NCI-H2227 treated with DMSO at 0.1 percent for 48 hours (cell line): ENCODE results near the gene FGD5.

ENCODE experiments used
- DNase-seq: peaks from one replicate; lab custom pipeline; 2025; lab: John Stamatoyannopoulos, UW

Gene FGD5

DNA sequence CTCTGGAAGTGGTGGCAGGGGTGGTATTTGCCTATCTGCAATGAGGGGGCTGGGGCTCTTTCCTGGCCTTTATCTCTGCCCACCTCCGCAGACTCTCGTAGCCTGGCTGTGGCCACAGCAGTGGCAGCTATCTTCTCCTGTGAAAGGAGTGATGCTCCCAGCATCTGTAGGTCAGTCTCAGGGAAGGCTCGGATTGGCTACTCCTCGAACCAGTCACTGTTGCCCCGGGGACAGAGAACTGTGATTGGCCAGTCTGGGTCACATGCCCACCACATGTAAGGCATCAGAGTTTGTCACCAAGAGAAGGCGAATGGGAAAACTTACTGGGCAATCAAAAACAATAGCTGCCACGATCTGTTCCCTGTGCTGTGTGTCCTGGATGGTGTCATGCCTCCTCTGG, 30.1 kb upstream of the FGD5 start:
- DNase-seq, result no peak

DNA sequence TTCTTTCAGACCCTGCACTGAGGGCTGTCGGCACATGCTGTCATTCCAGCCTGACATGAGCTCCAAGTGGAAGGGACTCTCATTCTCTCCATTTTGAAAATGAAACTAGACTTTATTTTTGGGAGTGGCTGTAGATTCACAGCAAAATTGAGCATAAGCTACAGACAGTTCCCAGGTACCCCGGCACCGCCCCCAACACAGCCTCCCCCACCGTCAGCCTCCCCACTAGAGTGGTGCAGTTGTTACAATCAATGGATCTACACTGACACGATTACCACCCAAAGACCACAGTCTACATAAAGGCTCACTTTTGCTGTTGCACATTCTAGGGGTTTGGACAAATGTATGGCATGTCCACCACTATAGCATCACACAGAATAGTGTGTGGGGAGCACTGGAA, 29.5 kb upstream of the FGD5 start:
- no peak for DNase-seq

DNA sequence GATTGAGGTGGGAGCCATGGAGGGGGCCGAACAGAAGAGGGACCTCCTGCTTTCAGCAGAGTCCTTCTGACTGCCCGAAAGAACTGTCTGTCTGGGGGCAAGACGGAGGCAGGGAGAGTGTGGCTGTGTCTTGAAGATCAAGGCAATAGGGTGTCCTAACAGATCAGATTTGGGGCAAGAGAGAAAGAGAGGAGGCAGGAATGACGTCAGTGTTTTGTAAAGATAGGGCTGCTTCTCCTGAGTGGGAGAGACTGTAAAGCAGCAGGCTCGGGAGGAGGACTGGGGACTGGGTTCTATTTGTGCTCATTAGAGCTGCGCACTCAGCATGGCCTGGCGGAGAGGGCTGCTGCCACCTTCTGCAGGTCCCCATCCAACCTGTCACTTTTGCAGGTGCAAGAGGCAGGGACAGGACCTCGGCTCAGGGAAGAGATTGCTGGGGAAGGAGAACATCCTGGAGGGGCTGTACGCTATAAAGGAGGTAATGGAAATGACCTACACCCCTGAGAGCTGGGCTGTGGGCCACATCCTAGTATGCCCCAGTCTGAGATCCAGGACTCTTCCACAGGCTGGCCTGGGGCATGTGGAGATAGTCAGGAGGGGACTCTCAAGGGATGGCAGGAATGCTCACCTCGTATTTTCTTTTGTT, 29.0 kb upstream of the FGD5 start:
- DNase-seq, result no peak

DNA sequence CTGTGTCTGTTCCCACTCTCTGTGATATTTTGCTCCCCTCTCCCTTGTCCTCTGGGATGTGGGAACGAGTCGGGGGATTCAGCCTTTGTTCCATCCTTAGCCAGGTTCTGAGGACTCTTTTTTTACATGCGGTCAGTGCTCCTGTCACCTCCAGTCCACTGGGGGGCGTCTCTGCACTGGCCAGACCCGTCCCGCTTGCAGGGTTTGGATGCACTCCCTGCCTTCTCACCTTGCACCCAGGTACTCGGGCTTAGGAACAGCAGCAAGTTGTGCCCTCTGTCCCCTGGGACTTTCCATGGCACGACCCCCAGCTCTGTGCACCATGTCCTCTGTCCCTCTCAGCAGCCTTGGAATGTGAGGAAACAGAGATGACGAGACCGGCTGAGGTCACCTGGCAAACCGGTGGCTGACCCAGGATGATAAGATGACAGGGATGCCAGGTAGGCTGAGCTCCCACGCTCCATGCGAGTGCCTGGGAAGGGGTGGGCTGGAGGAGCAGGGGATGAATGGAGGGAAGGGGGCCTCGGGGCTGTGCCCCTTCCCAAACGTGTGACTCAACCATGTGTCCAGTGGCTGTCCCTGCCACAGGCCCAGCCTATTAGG, 27.3 kb upstream of the FGD5 start:
- peak; percentile 17 for DNase-seq

DNA sequence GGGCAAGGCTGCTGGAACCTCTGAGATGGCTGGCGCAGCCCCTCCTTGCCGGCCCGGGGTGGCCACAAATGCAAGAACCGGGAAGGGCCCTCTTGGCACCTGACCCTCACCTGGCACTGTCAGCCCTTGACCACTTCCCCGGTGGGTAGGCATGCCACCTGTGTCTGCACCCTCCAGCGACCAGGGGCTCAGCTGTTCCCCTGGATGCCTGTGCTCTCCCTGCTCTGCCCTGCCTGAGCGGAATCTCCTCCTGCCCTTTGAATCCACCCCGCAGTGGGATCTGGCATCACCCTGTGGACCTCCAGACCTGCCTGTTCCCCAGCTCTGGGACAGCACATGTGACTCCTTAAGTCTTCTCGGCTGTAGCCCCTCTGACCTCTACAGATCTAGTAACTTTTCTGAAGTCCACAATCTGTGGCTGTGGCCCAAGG, 26.1 kb upstream of the FGD5 start:
- DNase-seq, result no peak

DNA sequence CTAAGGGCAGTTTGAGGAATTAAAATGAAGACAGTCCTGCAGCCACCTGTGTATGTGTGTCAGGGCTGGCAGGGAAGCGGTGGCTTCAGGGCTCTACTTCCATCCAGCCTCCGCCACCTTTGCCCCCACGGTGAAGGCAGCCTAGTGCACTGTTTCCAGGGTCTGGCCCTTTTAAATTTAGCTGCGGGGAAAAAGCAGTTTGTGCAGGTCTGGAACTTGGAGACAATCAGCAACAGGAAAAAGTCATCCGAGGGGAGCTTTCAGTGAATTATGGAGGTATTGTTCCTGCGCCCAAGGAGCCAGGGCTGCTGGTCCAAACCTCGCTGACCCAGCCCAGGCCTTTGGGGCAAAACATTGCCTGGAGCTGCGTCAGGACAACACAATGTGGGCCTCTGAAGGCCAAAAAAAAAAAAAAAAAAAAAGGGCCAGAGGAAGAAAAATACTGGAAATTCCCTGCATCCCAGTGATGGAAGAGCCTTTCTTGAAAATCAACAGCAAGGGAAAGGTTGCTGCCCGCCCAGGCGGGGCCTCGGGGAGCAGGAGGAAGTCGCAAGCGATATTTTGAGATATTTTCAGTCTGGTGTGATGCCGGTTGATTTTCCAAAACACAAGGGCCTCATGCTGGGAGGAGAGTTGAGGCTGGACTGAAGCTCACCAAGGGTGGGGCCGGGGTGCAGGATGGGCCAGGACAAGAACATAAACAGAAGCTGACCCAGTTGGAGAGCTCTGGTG, 25.5 kb upstream of the FGD5 start:
- no peak for DNase-seq

DNA sequence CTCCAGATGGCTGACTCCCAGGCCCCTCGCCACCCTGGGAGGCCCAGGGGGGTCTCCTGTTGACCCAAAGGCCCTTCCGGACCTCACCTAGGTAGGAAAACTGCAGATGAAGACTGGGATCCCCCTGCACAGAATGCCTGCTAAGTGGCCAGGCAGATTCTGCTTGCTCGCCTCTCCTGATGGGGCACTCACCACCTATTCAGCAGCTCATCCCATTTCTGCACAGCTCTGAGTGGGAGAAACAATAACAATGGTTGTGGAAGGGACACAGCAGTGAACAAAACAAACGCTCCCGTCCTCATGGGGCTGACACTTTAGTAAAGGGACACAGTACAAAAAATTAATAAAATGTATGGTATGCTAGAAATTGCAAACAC, 24.9 kb upstream of the FGD5 start:
- no peak for DNase-seq

DNA sequence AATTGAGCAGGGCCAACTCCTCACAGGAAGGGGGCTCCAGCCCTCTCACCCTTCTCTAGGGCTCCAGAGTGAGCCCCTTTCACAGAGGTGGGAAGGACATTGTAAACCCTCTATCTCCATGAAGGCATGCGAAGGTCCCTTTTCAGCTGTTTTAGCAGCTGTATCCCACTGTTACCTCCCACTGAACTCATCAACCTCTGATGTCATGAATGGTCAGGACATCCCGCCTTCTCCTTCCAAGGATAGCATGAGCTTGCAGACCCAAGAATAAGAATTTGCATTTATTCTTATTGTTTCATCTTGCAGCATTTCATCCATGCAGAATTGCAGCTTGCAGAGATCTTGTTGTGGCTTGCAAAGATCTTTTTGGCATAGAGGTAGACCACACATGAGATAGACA, 24.3 kb upstream of the FGD5 start:
- no peak for DNase-seq

DNA sequence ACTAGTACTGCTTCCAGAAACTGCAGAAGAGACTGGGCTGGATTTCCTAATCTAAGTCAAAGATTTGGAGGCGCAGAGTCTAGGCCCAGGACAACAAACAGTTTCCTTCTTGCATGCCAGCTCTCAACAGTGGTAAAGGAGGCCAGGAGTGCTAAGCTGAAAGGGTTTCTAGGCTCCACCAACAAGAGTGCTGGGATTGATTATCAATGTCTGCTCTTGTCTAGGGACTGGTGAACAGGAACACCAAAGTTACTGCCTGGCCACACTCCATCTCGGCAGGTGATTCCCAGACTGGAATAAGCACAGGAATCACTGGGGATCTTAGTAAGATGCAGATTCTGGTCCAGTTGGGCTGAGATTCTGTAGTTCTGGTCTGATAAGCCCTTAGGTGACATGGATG, 22.8 kb upstream of the FGD5 start:
- DNase-seq, result no peak

DNA sequence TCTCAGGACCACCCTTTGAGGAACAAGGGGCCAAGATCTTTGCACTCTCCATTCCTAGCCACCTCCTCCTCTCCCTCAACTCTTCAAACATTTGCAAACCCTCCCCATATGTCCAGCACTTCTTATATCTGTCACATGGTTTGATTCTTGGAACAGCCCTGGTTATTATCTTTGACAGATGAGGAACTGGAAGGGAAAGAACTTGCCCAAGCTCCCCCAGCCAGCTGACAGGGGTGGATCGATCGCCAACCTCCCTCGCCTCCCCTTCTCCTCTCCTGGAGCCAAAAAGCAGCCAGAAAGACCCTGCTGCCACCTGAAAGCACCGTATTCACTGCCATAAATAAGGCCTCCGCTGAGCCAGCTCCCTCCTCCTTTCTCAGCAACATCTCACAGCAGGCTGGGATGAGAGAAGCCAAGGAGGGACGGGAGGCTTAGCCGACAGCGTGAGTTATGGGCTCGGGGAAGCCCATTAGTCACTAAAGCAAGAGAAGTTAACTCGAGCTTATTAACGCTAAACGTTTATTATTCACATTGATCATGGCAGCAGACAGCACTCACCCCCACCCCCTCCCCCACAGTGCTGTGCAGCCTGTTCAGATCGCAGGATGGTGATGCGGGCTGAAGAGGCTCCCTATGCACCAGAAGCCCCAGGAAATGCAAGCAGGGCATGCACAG, 22.2 kb upstream of the FGD5 start:
- peak; percentile 28 for DNase-seq

DNA sequence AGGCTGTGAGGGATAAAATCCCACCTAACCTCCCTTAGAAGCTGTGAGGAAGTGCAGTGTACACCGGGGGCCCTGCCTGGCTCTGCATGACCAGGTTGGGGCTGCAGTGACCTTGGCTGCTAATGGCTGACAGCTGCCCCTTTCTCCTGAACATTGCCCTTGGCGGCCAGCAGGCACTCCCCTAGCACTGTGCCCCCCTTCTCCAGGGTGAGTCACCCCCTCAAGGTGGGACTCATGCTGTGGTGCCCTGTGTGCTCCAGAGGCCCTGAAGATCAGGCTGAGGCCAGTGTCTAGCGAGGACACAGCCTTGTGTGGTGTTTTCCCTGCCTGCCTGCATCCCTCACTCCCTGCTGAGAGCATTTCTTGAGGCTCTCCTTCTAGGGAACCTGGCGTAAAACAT, 21.0 kb upstream of the FGD5 start:
- no peak for DNase-seq

DNA sequence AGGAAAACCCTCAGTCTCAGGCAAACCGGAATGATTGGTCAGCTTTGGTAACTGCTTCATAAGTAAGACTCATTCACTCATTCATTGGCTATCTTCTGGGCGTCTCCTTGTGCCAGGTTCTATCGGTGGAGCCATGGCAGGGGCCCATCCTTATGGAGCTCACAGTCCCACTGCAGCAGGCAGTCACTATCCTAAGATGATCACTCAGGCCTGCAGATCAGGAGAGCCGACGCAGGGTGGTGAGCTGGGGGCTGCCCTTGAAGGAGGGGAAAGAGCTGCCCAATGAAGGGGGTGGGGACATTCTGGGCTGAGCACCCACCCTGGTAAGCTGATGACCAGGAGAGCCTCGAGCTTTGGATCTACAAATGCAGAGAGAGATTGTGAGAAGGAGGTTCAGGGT, 20.5 kb upstream of the FGD5 start:
- DNase-seq, result no peak

DNA sequence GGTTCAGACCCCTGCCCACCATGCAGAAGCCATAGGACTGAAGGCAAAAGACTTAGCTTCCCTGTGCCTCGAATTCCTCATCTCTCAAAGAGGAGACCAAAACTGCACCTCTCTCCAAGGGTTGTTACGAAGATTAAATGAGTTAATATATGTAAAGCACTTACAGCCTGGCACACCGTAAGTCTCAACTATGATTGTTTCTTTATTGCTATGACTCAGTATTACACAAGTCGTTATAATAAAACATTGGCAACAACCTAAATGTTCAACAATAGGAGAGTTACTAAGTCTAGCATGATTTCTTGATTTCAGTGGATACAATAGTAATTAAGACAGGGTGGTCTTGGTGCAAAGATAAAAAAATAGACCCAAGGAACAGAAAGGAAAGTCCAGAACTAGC, 19.6 kb upstream of the FGD5 start:
- DNase-seq, result no peak

DNA sequence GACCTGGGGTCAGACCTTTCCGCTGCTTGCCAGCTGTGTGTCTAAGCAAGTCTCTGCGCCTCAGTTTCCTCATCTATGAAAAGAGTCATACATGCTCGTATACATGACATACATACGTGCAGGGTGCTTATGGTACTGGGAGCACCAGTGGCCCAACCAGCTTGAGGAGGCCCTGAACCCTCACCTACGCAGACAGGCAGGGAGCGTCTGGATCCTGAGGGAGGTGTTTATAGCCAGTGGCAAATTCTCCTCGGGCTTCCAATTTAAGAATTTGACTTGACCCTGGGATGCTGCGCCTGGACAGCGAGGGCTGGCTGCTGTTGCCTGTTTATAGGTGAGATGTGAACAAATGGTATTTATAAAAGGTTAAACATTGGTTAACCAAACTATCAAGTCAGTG, 17.7 kb upstream of the FGD5 start:
- no peak for DNase-seq

DNA sequence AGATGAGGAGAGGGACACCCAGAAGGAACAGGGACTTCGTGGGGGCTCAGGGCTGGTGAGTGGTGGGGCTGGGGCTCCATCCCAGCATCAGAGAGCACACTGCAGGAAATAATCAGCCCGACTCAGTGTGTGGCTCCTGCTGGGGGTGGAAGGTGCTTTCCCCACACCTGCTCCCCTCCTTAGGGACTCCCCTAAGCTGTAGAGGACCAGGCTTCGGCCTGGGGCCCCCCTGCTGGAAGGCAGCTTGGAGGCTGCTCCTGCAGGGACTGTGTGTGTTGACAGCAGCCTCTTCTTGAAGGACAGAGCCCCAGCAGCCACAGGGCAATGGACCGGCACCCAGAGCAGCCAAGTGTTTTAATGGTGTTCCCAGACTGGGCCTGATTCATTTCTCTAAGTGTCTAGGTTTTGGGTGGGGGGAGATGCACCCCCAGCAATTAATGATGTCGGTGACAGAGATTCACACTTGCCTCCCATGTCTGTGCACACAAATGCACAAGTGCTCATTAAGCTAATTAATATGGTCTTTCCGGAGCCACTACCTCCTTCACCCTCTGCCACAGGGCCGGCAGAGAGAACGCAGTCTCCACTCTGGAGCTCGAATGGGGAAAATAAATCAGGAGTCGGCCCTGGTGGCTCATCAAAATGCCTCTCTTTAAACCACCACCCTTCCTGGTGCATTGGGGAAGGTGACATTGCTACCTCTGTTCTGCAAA, 16.9 kb upstream of the FGD5 start:
- DNase-seq, result no peak

DNA sequence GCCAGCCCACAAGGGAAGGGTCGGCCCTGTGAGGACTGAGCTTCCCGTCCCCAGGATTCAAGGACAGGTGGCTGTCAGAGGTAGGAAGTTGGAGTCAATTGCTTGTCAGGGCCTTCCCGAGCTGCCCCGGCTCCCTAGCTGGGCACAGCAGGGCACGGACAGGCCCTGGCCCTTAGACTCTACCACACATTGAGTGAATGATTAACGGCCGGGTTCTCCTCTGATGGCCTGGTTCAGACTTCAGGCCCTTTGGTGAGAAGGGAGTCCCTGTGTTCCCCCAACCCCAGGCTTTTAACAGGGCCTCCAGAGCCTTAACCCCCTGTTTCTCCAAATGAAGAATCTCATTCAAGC, 16.4 kb upstream of the FGD5 start:
- no peak for DNase-seq

DNA sequence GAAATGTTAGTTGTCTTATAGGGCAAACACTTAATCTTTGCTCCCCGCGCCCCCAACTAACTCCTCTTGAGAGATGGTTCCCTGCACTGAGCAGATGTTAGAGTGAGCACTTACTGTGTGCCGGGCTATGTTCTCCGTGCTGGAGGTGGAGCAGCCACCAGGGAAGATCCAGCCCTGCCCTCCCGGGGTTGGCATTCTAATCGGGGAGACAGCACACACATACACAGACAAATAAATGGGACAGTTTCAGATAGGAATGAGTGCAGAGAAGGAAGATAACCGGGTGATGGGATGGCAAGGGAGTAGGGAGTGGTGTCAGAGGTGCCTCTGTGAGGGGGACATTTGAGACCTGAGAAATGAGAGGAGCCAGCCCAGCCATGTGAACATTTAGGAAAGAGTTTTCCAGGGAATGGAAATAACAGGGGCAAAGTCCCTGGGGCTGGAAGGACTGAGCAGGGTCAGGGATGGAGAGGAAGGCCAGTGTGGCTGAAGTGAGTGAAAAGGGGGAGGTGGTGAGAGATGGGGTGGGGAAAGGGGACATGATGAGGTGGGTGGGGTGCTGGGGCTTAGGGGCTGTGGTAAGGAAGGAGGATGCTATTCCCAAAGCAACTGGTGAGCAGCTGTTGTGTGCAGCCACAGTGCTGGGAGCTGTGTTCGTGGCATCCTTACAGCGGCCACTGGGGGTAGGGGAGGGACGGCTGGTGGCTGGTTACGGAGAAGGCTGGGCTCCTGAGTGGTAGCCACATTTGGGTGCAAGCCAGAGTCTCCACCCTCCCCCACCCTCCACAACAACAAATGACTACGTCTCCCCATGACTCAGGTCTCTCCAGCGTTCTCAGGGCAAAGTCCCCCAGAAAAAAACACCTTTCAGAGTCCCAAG, 15.4 kb upstream of the FGD5 start:
- no peak for DNase-seq

DNA sequence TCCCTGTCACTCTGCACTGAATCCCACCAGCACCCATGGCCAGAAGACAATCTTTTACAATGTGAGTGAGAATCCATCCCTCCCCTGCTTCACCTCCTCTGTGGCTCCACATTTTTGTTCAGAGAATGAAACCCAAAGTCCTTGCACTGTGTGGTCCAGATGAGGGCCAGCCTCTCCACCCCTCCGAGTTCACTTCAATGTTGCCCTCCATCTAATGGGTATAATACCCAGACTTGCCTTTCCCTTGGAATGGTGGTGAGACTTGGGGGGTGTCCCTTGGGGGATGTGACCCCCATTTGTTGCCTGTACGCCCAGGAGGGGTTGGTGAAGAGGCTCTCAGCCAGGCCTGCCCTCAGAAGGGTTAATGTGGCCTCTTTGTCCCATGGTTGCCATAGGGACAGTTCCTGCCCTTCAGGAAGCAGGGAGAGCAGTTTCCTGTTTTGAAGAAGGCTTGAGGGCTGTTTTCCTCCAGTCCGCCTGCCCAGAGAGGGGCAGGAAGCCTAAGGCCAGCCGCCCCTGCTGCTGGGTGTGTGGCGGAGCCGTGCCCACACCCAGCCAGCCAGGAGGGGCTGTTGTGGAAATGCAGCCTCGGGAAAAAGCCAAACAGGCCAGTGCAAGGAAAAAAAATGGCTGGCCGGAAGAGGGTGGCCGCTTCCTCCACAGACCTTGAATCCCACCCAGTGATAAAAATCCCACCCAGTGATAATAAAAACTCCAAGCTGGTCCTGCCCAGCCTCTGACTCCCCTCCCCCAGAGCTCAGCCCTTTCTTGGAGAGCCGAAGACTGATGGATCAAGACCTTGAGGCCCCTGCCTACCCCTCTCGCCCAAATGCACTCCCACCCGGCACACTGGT, 14.6 kb upstream of the FGD5 start:
- DNase-seq, result no peak

DNA sequence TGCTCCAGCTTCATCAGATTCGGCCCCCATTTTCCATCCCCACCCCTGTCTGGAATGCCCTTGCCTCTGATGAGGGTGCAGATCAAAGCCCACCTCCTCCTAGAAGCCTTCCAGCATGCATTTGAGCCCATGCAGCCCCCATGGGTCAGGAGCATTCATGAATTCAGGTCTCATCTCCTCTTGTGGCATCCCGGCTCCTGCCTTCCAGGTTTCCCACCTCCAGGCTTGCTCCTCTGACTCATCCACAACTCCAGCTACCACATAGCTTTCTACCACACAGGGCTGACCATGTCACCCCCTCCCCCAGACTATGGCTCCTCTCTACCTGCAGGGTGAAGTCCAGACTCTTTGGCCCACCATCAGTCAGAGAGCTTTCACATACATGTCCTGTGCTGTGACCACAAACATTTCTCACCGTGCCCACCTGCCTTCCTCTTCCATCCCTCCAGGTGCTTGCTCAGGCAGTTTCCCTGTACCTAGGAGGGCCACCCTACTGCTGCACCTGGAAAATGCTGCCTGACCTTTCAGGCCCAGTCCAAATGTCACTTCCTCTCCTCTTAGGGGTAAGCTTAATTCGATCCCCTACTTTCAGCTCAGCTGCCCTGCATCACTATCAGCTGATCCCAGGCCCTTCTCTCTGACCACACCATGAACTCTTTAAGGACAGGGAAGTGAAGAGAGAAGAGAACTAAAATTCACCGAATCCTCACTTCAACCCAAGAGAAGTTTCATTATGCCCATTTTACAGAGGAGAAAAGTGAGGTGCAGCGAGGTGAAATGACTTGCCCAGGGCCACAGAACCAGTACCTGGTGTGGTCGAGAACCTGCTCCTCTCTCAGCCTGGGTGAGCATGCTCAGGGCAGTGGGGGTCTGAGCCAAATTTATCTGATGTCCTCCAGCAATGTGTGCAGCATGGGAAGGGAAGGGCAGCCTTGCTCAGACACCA, 13.7 kb upstream of the FGD5 start:
- DNase-seq, result no peak
